ENCODE results near the gene RUSC1.

The RUSC1 gene

DNA sequence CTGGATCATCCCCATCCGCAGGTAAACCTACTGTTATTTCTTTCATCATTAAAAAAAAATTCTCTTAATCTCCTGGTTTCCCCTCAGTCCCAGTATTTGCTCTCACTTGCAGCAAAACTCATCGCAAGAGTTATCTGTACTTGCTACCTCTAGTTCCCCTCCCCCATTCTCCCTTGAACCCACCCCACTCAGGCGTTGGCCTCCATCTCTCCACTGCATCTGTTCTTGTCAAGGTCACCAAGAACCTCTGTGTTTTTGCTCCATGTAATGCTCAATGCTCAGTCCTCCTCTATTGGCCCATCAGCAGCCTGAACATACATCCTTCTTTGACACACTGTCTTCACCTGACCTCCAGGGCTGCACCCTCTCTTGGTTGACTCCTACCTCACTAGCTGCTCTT is 24.0 kb upstream of the RUSC1 start:
- no peak for DNase-seq

- no peak for DNase-seq
Observed at GRCh38 chr1:155297384-155297783, 23.3 kb upstream of the RUSC1 start.

- DNase-seq: no peak
Observed at GRCh38 chr1:155300024-155300423, 20.7 kb upstream of the RUSC1 start.

- DNase-seq: no peak
Observed at GRCh38 chr1:155300553-155301329, 20.0 kb upstream of the RUSC1 start.

DNA sequence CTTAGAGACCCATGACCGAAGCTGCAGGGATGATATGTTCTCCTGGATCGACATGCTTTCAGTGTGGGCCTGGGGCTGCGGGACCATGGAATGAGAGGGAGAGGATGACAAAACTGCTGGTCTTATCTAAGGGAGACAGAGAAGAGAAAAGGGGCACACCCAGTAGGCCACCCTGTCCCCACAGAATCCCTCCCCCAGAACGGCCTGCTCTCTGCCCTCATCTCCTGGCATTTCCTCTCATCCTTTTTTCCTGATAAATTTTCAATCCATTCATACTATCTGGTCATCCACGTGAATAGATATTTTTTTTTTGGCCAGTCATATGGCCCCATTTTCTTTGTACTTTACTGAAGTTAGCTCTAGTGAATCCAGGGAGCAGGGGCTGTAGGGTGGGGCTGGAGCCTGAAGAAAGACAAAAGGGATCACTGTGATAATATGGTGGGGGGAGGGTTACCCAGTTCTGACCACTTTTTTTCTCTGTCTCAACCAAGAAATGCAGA is 19.3 kb upstream of the RUSC1 start, which contains the start of gene PKLR:
Gene PKLR, minus strand, starts transcription at position 97 of the 500 bp plus-strand sequence. Its CDS starts 43 bp downstream, at position 54.
- DNase-seq: no peak

DNA sequence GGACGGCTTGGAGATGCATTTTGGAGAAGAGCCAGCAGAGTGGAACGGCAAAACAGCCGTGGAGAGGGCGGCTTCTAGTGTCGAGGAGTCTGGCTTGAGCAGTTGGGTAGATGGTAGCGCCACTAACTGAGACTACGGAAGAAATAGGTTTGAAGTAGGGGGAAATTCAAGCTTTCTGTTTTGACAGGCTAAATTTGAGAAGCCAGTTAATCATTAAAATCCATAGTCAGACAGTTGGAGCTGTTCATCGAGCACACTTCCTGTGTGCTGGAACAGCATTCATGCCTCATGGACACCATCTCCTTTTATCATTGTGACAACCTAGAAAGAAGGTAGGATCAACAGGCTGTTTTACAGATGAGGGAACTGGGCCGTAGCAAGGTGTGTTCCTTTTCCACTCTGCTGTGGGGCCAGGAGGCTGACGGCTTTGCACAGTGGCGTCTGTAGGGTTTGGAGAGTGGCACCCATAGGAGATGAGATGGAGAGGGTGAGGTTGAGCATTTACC is 16.1 kb upstream of the RUSC1 start:
- no peak for DNase-seq

DNA sequence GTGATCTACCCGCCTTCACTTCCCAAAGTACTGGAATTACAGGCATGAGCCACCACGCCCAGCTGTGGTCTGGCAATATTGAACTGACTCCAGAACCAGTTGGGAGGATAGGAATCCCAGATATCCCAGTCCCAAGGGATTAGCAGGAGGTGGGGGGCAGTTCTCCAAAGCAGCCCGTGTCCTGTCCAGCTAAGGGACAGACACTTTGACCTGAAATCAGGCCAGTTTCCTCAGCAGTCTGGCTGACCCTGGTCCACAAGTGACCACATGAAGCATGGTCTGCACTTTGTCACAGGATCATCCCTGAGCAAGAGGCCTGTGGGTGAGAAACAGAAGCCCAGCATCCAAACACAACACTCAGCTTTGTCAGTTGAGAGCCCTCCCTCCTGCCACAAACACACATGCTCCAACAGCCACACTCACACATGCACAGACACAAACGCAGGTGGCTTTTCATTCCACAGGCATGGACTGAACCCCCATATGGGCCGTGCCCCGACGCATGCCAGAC is 14.8 kb upstream of the RUSC1 start:
- DNase-seq: no peak

- no peak for DNase-seq
Observed at GRCh38 chr1:155307247-155307740, 13.4 kb upstream of the RUSC1 start.

GRCh38 chr1:155308493-155309422 is 11.9 kb upstream of the RUSC1 start, which contains the start of gene FDPS:
Gene FDPS (plus strand): TSS chr1:155308866. CDS start chr1:155309790, 924 bp downstream.
- peak; percentile 88 to 97 (median 95) for DNase-seq

- DNase-seq: no peak
Observed at GRCh38 chr1:155309423-155310021, 11.2 kb upstream of the RUSC1 start.

DNA sequence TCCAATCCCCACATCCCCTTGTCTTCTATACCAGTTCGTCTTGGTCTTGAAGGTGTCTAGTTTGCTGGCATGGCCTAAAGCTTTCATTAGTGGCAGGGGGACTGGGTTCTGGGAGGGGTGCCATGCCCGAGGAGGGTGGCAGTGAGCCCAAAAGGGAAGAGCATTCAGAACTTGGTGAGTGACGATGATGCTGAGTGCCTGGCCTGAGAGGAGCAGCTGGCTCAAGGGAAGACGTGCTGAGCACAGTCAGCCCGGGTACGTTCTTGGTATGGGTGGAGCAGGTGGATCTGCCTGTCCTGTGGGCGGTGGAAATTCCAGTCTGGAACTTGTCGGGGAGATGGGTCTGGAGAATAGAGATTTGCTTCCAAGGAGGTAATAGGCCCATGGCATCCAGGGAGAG is 7.4 kb upstream of the RUSC1 start:
- DNase-seq: no peak

GRCh38 chr1:155316922-155317321 is 3.8 kb upstream of the RUSC1 start:
- DNase-seq: no peak

- DNase-seq: no peak
Observed at GRCh38 chr1:155318082-155318481, 2.6 kb upstream of the RUSC1 start.

- no peak for DNase-seq
Observed at GRCh38 chr1:155319536-155319935, 1.2 kb upstream of the RUSC1 start.

DNA sequence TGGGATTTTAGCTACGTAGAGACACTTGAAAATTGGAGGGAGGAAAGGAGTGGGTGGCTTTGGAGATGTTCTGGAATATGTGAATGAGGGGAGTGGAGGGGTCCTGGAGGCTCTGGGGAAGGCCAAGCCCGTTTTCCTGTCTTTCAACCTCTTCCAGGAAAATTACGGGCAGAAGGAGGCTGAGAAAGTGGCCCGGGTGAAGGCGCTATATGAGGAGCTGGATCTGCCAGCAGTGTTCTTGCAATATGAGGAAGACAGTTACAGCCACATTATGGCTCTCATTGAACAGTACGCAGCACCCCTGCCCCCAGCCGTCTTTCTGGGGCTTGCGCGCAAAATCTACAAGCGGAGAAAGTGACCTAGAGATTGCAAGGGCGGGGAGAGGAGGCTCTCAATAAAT is 442 bp upstream of the RUSC1 start:
- DNase-seq: no peak

DNA sequence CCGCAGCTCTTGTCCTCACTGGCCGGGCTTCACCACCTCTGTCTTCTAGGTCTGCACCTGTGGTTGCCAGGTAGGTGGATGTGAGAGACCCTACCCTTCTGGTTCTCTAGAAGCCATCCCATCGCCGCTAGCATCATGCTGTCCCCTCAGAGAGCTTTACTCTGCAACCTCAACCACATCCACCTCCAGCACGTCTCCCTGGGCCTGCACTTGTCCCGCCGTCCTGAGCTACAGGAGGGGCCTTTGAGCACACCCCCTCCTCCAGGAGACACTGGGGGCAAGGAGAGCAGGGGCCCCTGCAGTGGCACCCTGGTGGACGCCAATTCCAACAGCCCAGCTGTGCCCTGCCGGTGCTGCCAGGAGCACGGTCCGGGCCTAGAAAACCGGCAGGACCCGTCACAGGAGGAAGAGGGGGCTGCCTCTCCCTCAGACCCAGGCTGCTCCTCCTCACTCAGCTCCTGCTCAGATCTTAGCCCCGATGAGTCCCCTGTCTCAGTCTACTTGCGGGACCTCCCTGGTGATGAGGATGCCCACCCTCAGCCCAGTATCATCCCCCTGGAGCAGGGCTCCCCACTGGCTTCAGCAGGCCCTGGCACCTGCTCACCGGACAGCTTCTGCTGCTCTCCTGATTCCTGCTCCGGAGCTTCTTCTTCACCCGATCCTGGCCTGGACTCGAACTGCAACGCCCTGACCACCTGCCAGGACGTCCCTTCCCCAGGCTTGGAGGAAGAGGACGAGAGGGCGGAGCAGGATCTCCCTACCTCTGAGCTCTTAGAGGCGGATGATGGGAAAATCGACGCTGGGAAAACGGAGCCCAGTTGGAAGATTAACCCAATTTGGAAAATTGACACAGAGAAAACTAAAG is 1.2 kb downstream of the RUSC1 start:
- DNase-seq: peak in 1 of 6 experiments; percentile 11

- peak in 2 of 6 experiments; percentile 22 to 36 for DNase-seq
Observed at GRCh38 chr1:155322571-155322952, 1.9 kb downstream of the RUSC1 start.

DNA sequence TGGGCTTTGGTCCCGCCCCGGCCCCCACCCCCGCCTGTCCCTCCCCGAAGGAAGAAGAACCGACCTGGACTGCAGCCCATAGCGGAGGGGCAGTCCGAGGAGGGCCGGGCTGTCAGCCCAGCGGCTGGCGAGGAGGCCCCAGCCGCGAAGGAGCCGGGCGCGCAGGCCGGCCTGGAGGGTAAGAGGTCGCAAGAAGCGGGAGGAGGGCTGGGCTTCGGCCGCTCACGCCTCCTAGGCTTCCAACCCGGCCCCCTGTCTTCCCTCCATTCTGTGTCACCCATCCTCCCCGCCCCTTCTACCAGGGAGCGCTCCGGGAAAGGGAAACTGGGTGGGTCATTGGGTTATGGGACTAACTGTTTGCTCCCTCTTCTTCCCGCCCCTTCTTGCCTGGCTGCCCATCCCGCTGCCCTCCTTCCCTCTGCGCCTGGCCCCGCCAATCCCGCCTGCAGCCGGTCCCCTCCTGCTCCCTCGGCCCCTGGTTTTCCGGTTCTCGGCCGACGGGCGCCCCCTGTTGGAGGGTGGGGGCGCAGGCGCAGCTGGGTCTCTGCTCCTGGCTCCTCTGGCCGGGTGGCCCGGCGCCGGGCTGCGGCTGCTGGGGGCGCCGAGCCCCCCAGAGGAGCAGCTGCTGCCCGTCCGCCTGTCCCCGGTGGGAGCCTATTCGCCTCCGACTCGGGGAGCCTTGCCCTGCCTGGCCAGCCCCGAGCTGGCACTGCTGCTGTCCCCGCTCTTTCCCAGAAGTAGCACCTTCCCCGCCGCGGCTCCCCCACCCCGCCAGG is 2.4 kb downstream of the RUSC1 start:
- peak; percentile 58 to 87 (median 76) for DNase-seq

- peak; percentile 52 to 79 (median 74) for DNase-seq
Observed at GRCh38 chr1:155323729-155324036, 3.0 kb downstream of the RUSC1 start.

DNA sequence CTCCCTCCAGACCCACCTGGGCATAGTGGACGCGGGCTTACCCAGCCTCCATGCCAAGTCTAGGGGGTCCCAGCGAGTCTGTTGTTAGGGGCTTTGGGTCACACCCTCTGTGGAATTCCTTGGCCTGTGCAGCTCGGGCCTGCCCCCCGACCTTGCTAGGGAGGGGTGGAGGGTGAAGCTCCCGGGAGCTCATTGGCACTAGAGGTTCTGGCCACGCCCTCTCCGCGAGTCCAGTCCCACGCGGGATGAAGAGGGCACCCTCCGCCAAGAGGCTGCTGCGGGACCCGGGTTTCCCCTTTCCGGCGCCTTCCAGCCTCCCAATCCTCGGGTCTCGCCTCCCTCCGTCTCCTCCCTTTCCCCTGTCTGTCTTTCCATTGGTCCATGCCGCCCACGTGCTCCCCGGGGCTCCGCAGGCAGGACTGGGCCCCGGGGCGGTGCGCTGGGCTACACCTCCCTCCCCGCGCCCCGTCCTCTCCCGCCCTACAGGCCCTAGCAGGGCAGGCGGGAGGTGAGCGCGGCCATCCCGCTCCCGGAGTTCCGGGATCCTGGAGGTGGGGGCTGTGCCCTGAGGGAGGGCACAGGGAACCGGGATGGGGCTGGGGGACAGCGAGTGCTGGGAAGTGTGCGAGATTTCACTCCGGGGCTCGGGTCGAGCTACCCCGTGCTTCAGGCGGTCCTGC is 3.5 kb downstream of the RUSC1 start:
- peak; percentile 67 to 89 (median 80) for DNase-seq

Data from stimulated activated naive CD4-positive, alpha-beta T cell (primary cell).